Muscle of arm (tissue), 12 donors: ENCODE measurements around the gene FARP1. TPM values are rescaled to one million over a fixed set of nuclear protein-coding genes. Genes with fewer than 3 reads are reported as not detected.

ENCODE experiments used
- DNase-seq: peaks from one replicate; pipeline ENCODE4 v3.0.0-alpha.2; 2013
- polyA plus RNA-seq, 12 donors: library from polyadenylated mRNA; unstranded; fragments of 120-200 nt; gene quantifications; one replicate each; pipeline ENCODE4 v1.2.1, GENCODE V29; 2013; ENCODE audit not compliant: insufficient read length in 12 of 12

FARP1 gene
- polyA plus RNA-seq, 12 donors: 67.3 to 111 (median 73.0) TPM; not detected in 1

DNA sequence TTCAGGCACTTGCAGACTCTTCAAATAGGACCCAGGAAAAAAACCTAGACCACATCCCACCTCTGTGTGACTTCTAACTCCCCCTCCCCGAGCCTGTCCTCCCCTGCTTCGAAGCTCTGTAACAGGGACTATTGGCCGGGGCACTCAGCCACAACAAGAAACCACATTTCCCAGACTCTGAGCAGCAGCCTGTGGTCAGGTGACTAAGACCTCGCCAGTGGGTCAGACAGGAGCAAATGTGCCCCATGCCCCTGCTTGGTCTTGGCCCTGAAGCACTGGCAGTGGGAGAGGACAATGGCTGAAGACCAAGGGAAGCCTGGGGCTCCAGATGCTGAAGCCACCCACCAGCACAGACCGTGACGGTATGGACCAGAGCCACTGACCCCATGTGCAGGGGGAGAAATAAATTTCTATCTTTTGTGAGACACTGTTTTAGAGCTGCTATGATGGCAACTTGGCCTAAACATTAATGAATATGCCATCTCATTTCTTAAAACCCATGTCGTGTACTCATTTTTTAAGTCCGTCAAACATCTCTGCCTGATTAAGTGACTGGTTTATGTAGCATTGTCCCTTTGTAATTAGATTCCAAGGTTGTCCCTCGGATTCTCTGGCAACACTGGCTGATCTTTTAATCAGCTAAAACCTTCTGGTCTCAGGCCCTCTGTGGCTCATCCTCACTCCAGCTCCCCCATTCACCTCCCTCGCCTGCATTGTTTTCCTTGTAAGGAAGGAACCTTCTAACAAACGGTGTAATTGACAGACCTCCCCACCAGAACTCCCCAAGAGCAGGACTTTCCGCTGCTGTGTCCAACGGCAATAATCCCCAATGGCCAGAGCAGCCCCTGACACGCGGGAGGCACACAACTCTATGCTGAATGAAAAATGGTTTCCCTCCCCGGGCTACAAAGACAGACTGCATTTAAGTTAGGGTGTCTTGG lies 335.6 kb downstream of the FARP1 start:
- no peak for DNase-seq

DNA sequence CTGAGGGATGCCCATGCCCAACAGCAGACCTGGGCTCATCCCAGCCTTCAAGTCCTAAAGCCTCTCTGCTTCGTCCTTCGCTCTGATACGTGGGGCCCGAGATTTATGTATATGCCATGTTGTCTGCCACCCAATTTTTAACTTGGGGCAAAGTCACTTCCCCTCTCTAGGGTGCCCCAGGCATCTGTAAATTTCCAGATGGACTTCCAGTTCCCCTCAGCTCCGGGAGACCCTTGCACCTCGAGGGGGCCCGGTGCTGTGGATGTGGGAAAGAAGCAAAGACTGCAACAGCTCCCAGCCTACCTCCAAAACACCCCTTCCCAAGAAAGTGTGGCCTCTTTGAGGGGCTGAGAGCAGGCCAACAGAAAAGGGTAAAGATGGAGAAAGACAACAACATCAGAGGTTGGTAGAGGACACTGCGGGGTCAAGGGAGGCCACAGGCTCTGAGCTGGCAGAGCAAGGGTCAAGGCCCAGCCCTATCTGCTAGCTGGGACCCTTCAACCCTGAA lies 336.7 kb downstream of the FARP1 start:
- DNase-seq: no peak

- no peak for DNase-seq
Observed at GRCh38 chr13:98480915-98481877, 338.3 kb downstream of the FARP1 start.

- peak; percentile 49 for DNase-seq
Observed at GRCh38 chr13:98482476-98483444, 339.9 kb downstream of the FARP1 start.

DNA sequence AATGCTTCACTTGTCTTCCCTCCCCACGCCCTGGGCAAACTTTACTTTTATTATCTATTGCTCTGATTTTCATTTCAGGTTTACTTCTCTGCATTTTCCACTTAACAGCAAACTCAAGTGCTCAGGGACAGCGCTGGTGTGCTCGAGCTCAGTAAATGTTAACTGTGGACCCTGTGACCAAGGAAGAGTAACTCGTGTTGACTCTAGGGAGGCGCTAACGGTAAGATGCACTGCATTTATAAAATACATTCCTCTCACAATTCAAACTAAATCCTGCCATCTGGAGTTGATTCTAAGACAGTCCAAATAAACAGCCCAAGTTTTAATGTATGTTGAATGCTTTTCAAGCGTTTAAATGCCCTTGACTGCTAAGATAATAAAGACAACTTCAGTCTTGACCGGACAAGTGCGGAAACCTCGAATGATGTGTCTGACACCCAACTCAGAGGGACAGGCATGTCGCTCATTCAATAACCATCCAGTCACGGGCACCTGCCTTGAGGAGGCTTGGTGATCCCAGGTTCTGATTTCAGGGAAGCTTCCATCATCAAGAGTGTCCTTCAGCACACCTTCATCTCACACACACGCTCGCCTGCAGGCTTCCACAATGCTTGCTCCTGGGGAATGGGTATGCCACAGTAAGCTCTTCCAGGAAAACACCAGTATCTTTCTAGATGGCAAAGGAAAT lies 340.9 kb downstream of the FARP1 start:
- no peak for DNase-seq

DNA sequence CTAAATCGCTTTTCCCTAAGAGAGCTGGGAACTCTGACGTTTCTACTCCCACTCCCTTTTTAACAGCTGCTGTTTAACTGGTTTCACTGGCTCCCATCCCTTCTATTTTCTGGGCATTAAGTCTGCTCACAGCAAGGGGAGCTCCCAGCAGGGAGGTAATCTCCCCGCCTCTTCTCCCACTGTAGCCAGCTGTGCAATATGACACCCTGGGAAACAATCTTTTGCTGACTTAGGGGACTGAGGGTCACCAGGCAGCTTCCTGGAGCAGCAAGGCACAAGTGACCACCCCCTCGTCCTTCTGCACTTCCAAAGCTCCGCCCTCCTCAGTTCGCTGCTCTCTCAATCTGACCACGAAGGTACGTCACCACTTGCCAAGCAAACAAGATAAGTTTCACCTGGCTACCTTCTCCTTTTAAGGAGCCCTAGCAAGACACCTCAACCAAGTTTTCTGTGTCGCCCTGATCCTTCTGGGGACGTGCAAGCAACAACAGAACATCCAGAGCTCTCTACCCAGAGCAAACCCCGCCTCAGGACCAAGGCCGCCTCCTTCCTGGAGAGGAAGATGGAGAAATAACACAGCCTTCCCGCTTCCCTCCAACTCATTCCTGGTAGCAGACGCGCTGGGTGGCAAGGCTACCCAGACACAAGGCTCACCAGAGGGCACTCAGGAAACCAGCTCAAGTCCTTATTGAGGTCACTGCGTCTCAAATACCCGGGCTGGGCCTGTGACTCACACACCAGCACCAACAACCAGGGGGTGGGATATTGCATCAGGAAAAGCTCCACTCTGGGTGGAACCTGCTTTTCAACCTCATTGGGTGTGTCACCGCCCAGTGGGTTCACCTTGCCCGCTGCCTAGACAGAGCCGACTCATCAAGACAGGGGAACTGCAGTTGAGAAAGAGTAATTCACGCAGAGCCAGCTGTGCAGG lies 341.7 kb downstream of the FARP1 start:
- DNase-seq: peak; percentile 84

GRCh38 chr13:98485561-98485960 lies 342.7 kb downstream of the FARP1 start:
- DNase-seq: no peak

DNA sequence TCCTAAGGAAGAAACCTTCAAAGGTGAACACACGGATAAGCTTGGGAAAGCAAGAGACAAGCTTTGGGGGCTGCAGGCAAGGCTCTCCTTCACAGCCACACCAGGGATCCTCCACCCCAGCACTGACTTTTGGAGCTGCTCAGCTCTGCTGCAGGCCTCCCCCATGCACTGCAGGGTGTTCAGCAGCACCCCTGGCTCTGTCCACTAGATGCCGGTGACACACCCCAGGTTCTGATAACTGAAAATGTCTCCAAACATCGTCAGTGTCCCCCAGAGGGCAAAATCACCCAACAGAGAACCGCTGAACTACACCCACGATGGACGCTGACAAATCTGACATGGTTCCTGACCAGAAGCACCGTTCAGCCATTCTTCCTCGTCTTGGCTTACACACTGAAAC lies 343.5 kb downstream of the FARP1 start:
- no peak for DNase-seq

- no peak for DNase-seq
Observed at GRCh38 chr13:98487016-98487415, 344.1 kb downstream of the FARP1 start.

GRCh38 chr13:98487522-98487921 lies 344.6 kb downstream of the FARP1 start:
- no peak for DNase-seq

- DNase-seq: no peak
Observed at GRCh38 chr13:98488736-98489135, 345.8 kb downstream of the FARP1 start.

GRCh38 chr13:98489446-98490194 lies 346.7 kb downstream of the FARP1 start:
- DNase-seq: no peak

DNA sequence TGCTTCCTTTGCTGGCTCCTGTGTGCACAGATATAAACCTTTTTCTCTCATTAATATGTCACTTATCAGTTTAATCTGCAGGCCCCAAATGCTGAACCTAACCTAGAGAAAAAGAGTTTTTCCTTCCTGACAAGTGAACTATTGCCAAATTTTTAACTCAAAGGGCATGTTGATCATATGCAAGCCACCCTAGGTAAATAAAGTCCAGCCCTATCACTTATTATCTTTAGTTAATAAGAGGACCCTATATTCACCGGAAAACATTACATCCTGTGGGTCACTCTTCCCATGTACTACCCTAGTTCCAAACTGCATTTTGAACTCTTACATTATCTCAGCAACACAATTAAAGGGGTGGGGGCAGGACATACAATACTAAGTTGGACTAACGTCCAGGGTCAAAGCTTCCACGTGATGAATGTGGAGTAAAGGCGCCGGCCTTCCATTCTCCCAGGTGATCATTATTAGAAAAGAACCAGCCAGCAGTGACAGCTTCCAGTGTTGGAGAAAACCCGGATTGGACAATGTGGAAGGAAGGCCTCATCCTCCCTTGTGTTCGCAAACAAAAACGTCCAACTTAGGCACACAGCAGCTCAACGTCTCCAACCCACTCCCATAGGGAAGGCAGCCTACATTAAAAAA lies 347.4 kb downstream of the FARP1 start:
- DNase-seq: no peak

- no peak for DNase-seq
Observed at GRCh38 chr13:98490866-98491265, 348.0 kb downstream of the FARP1 start.

- no peak for DNase-seq
Observed at GRCh38 chr13:98492335-98493041, 349.6 kb downstream of the FARP1 start.

GRCh38 chr13:98493042-98493712 lies 350.3 kb downstream of the FARP1 start:
- no peak for DNase-seq

- DNase-seq: no peak
Observed at GRCh38 chr13:98494769-98495168, 351.9 kb downstream of the FARP1 start.
